ENCODE measurements around the gene GBP6.
A peak's percentile ranks its signal among the peaks of the same experiment; 100 is the strongest.
"Not testable (repeated sequence)": the region's sequence is repeated elsewhere in the genome, so short reads cannot be mapped to it uniquely, and the experiment has no call there.

The GBP6 gene

DNA sequence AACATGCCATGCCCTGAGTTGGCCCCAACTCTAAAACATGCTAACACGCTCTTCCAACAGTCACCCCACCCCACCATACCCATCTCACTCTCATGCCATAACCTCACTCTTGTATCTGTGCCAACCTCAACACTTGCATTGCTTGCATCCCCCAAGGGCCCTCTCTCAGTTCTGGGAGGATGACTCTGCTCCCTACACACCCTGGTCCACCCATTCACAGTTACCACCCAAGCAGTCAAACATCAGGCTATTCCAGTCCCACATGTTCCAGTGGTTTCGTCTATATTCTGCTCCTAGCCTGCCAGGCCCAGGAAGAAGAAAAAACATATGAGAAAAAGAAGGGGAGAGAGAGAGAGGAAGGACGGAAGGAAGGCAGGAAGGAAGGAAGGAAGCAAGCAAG, 31.0 kb downstream of the GBP6 start:
- DNase-seq (ENCODE audit: insufficient read length, low spot score) (no peak), FAIRE-seq (no peak)
- TF ChIP-seq, protein P1, sequence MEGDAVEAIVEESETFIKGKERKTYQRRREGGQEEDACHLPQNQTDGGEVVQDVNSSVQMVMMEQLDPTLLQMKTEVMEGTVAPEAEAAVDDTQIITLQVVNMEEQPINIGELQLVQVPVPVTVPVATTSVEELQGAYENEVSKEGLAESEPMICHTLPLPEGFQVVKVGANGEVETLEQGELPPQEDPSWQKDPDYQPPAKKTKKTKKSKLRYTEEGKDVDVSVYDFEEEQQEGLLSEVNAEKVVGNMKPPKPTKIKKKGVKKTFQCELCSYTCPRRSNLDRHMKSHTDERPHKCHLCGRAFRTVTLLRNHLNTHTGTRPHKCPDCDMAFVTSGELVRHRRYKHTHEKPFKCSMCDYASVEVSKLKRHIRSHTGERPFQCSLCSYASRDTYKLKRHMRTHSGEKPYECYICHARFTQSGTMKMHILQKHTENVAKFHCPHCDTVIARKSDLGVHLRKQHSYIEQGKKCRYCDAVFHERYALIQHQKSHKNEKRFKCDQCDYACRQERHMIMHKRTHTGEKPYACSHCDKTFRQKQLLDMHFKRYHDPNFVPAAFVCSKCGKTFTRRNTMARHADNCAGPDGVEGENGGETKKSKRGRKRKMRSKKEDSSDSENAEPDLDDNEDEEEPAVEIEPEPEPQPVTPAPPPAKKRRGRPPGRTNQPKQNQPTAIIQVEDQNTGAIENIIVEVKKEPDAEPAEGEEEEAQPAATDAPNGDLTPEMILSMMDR (IDR thresholded peaks at IDR 0.05; ENCODE audit: insufficient read depth, missing control alignments): no peak

DNA sequence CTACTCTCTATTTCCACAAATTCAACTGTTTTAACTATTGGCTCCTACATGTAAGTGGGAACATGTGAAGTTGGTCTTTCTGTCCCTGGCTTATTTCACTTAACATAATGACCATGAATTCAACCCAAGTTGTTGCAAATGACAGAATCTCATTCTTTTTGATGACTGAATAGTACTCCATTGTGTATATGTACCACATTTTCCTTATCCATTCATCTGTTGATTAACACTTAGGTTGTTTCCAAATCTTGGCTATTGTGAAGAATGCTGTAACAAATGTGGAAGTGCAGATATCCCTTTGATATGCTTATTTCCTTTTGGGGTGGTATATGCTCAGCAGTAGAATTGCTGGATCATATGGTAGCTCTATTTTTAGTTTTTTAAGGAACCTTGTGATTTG, 33.0 kb downstream of the GBP6 start:
- FAIRE-seq (no peak), DNase-seq (ENCODE audit: insufficient read length, low spot score) (no peak)
- TF ChIP-seq, protein P1 (IDR thresholded peaks at IDR 0.05; ENCODE audit: insufficient read depth, missing control alignments): no peak

DNA sequence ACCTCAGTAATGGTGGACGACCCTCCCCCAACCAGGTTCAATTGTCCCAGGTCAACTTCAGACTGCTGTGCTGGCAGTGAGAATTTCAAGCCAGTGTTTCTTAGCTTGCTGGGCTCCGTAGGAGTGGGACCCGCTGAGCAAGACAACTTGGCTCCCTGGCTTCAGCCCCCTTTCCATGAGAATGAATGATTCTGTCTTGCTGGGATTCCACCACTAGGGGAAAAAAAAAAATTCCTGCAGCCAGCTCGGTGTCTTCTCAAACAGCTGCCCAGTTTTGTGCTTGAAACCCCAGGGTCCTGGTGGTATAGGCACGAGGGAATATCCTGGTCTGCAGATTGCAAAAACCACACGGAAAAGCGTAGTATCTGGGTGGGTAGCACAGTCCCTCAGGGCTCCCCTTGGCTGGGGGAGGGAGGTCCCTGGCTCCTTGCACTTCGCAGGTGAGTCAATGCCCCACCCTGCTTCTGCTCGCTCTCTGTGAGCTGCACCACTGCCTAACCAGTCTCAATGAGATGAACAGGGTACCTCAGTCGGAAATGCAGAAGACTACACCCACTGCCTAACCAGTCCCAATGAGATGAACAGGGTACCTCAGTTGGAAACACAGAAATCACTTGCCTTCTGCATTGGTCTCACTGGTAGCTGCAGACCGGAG, 41.5 kb downstream of the GBP6 start:
- no peak for FAIRE-seq
- TF ChIP-seq, protein P1 (IDR thresholded peaks at IDR 0.05; ENCODE audit: insufficient read depth, missing control alignments): no peak
- no peak for DNase-seq (ENCODE audit: insufficient read length, low spot score)

DNA sequence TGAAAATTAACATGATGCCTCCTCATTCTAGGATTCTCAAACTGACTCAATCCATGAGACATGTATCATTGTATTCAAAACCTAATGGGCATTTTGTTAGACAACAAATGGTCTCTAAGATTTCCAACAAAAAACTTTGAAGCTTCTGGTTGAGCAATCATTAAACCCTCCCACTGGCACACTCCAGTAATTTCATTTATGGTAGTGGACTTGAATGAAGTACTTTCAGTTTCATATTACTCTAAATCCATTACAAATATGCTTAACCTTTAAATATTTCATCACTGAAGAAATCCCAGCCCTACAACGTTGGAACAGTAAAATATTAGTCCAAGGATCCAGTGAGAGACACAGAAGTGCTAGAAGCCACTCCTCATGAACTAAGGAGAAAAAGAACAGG, 43.5 kb downstream of the GBP6 start:
- TF ChIP-seq, protein P1 (IDR thresholded peaks at IDR 0.05; ENCODE audit: insufficient read depth, missing control alignments): no peak
- FAIRE-seq (no peak), DNase-seq (ENCODE audit: insufficient read length, low spot score) (no peak)

DNA sequence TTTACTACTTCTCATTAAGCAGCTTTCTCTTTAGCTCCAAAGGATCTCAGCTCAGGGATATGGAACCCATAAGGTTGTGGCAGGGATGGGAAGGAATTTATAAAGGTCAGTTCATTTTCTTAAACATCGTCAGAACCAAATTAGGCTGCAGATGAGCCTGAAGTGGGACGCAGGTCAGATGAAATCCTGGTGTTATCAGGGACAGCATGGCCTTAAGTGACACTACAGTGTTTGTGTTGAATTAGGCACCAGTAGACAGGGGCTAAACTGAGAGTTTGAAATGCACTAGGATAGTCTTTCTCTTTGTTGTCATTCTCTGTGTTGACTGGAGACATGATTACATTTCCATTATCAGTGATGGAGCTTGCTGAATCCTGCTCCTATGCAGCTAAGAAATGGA, 43.9 kb downstream of the GBP6 start:
- peak; percentile 55 for FAIRE-seq
- DNase-seq (ENCODE audit: insufficient read length, low spot score): not testable (repeated sequence)

DNA sequence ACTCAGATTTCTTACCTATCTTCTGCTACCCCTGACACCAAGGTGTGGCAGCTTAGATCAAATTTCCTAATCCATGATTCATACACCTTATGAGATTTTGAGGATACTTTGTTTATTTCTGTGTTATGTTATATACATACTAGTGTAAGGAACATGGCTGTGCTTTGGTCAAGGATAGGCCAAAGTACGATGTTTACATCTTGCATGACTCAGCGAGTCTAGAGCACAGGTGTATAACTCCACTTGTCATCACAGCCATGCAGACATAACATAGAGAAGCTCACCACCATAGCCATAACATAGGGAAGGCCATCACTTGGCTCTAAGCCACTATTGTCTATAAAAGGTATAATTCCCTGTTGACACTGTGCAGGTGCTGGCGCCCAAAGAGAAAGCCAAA, 61.2 kb downstream of the GBP6 start:
- TF ChIP-seq, protein P1 (IDR thresholded peaks at IDR 0.05; ENCODE audit: insufficient read depth, missing control alignments): no peak
- FAIRE-seq: no peak
- no peak for DNase-seq (ENCODE audit: insufficient read length, low spot score)

DNA sequence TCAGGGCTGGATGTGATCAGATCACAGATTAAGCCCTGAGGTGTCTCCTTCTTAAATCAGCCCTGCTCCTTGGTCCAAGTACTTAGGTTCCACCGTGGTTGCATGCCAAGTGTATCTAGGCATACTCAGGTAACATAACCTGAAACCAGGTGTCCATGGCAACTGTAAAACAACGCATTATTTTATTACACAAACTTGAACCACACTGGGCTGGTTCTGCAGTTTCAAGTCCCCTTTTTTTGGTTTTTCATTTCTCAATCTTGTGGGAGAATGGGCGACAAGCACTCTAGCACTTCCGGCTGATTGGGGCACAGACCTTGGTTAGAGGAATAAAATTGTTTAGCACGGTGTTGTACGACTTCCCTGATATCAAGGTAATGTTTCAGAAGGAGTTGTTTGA, 65.2 kb downstream of the GBP6 start:
- FAIRE-seq (no peak), DNase-seq (ENCODE audit: insufficient read length, low spot score) (no peak)
- TF ChIP-seq, protein P1 (IDR thresholded peaks at IDR 0.05; ENCODE audit: insufficient read depth, missing control alignments): no peak

DNA sequence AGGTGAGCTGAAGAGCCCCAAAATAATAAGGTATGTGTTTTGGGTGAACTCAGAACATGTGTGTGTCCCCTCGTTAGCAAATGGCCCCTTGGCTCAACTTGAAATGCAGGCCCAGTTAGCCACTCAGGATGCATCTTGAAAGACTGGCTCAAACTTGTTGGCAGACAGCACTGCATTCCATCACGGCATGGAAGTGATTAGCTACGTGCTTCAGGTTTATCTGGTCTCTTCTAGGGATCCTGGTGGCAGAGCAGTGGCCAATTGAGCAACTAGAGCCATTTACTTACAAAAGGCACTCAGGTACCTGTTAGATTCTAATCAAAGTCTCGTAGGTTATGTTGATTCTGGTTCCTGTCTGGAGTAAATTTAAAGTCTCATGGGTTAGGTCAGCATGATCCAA, 65.8 kb downstream of the GBP6 start:
- not testable (repeated sequence) for DNase-seq (ENCODE audit: insufficient read length, low spot score); FAIRE-seq
